Measurements from ENCODE around the gene C5orf63. TPM values are rescaled to one million over a fixed set of nuclear protein-coding genes. Genes with fewer than 3 reads are reported as not detected.

The C5orf63 gene
- total and polyA plus RNA-seq, 2 of the 13 experiments (the other 11 are each of a cell fraction or from before 2014, with no cell fraction given) = 7.9 to 8.8 TPM

- TF ChIP-seq, protein P1, sequence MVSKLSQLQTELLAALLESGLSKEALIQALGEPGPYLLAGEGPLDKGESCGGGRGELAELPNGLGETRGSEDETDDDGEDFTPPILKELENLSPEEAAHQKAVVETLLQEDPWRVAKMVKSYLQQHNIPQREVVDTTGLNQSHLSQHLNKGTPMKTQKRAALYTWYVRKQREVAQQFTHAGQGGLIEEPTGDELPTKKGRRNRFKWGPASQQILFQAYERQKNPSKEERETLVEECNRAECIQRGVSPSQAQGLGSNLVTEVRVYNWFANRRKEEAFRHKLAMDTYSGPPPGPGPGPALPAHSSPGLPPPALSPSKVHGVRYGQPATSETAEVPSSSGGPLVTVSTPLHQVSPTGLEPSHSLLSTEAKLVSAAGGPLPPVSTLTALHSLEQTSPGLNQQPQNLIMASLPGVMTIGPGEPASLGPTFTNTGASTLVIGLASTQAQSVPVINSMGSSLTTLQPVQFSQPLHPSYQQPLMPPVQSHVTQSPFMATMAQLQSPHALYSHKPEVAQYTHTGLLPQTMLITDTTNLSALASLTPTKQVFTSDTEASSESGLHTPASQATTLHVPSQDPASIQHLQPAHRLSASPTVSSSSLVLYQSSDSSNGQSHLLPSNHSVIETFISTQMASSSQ (IDR thresholded peaks at IDR 0.05; ENCODE audit: low read depth) = peak; percentile 37; the same call in 1 of the 2 replicates
- TF ChIP-seq, protein P1 (CRISPR knock-in tag; IDR thresholded peaks at IDR 0.05; ENCODE audit: borderline replicate concordance) = no peak
- TF ChIP-seq BCL6 (CRISPR knock-in tag; IDR thresholded peaks at IDR 0.05) (peak; percentile 72), HNRNPUL1 (IDR thresholded peaks at IDR 0.05; ENCODE audit: low read depth, low read length) (no peak), MYNN (CRISPR knock-in tag; IDR thresholded peaks at IDR 0.05; ENCODE audit: low read depth) (no peak), NR2F6 (IDR thresholded peaks at IDR 0.05) (peak; percentile 71; the same call in 1 of the 2 replicates), NR2F6 (CRISPR knock-in tag; IDR thresholded peaks at IDR 0.05) (peak; percentile 77), ZNF629 (CRISPR knock-in tag; conservative IDR thresholded peaks at IDR 0.05) (0 out of 2 replicates have a peak, but pooled peaks have one; percentile 35), ELF1 (CRISPR knock-in tag; IDR thresholded peaks at IDR 0.05) (no peak), ZSCAN30 (CRISPR knock-in tag; IDR thresholded peaks at IDR 0.05) (no peak), RXRB (CRISPR knock-in tag; IDR thresholded peaks at IDR 0.05; ENCODE audit: borderline replicate concordance) (peak; percentile 73; the same call in 1 of the 2 replicates), CREM (IDR thresholded peaks at IDR 0.05) (peak; percentile 33; the same call in 1 of the 2 replicates), CREM (CRISPR knock-in tag; IDR thresholded peaks at IDR 0.05) (no peak), ZNF335 (CRISPR knock-in tag; IDR thresholded peaks at IDR 0.05) (no peak), FOXA1 (IDR thresholded peaks at IDR 0.05) (peak; percentile 67), FOXA1 (CRISPR knock-in tag; IDR thresholded peaks at IDR 0.05) (peak; percentile 97), MAFK (conservative IDR thresholded peaks at IDR 0.05 in 1 of 2, IDR thresholded peaks at IDR 0.05 in 1 of 2; ENCODE audit: low read length in 2 of 2) (no peak), ZNF839 (CRISPR knock-in tag; IDR thresholded peaks at IDR 0.05; ENCODE audit: borderline replicate concordance) (no peak), ZNF317 (CRISPR knock-in tag; IDR thresholded peaks at IDR 0.05) (no peak), RARA (CRISPR knock-in tag; IDR thresholded peaks at IDR 0.05) (peak; percentile 80), KLF16 (CRISPR knock-in tag; IDR thresholded peaks at IDR 0.05) (peak in 1 of 2 experiments; percentile 21; a peak in 1 of 4 replicates), EP300 (IDR thresholded peaks at IDR 0.05; ENCODE audit: low read depth in 2 of 2, low read length in 2 of 2) (peak in 1 of 2 experiments; percentile 68; a peak in 1 of 4 replicates), EP300 (CRISPR knock-in tag; IDR thresholded peaks at IDR 0.05; ENCODE audit: borderline replicate concordance) (no peak), HNF4A (CRISPR knock-in tag; IDR thresholded peaks at IDR 0.05) (peak; percentile 91), MIXL1 (CRISPR knock-in tag; IDR thresholded peaks at IDR 0.05) (0 out of 2 replicates have a peak, but pooled peaks have one; percentile 62), MAX (IDR thresholded peaks at IDR 0.05) (peak; percentile 90), TFDP1 (CRISPR knock-in tag; IDR thresholded peaks at IDR 0.05; ENCODE audit: borderline replicate concordance) (peak; percentile 44; the same call in 1 of the 2 replicates)
- TF ChIP-seq, protein P2, sequence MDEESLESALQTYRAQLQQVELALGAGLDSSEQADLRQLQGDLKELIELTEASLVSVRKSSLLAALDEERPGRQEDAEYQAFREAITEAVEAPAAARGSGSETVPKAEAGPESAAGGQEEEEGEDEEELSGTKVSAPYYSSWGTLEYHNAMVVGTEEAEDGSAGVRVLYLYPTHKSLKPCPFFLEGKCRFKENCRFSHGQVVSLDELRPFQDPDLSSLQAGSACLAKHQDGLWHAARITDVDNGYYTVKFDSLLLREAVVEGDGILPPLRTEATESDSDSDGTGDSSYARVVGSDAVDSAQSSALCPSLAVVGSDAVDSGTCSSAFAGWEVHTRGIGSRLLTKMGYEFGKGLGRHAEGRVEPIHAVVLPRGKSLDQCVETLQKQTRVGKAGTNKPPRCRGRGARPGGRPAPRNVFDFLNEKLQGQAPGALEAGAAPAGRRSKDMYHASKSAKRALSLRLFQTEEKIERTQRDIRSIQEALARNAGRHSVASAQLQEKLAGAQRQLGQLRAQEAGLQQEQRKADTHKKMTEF (CRISPR knock-in tag; IDR thresholded peaks at IDR 0.05) = peak; percentile 41; the same call in 1 of the 2 replicates
Measured at GRCh38 chr5:127022846-127023245, 50.5 kb downstream of the C5orf63 start (continued).
